Parathyroid adenoma (tissue), 2 donors: ENCODE measurements around the gene IBA57.

Experiments
- H2AFZ ChIP-seq: fragments of 300-600 bp; sonication (generic); one replicate; pipeline ENCODE4 v1.7.0; 2017; ENCODE audit warnings: antibody characterized with exemption, mild to moderate bottlenecking
- H3K27ac ChIP-seq: fragments of 300-600 bp; sonication (generic); one replicate; pipeline ENCODE4 v1.7.0; 2017
- H3K27me3 ChIP-seq: fragments of 300-600 bp; sonication (generic); one replicate; pipeline ENCODE4 v1.7.0; 2017; ENCODE audit warnings: low read length; ENCODE audit not compliant: control insufficient read depth, insufficient read depth
- H3K36me3 ChIP-seq: fragments of 300-600 bp; sonication (generic); one replicate; pipeline ENCODE4 v1.7.0; 2017; ENCODE audit warnings: low read length; ENCODE audit not compliant: control insufficient read depth, insufficient read depth
- H3K4me1 ChIP-seq: fragments of 300-600 bp; sonication (generic); one replicate; pipeline ENCODE4 v1.7.0; 2017; ENCODE audit warnings: control low read depth
- H3K4me2 ChIP-seq: fragments of 300-600 bp; sonication (generic); one replicate; pipeline ENCODE4 v1.7.0; 2017; ENCODE audit warnings: low read length
- H3K4me3 ChIP-seq: fragments of 300-600 bp; sonication (generic); one replicate; pipeline ENCODE4 v1.7.0; 2017; ENCODE audit warnings: low read depth, low read length
- H3K79me2 ChIP-seq: fragments of 300-600 bp; sonication (generic); one replicate; pipeline ENCODE4 v1.7.0; 2017; ENCODE audit warnings: control low read depth
- H3K9ac ChIP-seq: fragments of 300-600 bp; sonication (generic); one replicate; pipeline ENCODE4 v1.7.0; 2017; ENCODE audit warnings: mild to moderate bottlenecking
- H3K9me3 ChIP-seq: fragments of 300-600 bp; sonication (generic); one replicate; pipeline ENCODE4 v1.7.0; 2017; ENCODE audit warnings: low read length; ENCODE audit not compliant: control insufficient read depth
- CTCF ChIP-seq: fragments of 300-600 bp; sonication (generic); IDR thresholded peaks from one replicate; pipeline ENCODE4 v1.7.0; 2017; ENCODE audit warnings: antibody characterized with exemption, mild to moderate bottlenecking
- donor health status: primary hyperparathyroidism.

The IBA57 gene

DNA sequence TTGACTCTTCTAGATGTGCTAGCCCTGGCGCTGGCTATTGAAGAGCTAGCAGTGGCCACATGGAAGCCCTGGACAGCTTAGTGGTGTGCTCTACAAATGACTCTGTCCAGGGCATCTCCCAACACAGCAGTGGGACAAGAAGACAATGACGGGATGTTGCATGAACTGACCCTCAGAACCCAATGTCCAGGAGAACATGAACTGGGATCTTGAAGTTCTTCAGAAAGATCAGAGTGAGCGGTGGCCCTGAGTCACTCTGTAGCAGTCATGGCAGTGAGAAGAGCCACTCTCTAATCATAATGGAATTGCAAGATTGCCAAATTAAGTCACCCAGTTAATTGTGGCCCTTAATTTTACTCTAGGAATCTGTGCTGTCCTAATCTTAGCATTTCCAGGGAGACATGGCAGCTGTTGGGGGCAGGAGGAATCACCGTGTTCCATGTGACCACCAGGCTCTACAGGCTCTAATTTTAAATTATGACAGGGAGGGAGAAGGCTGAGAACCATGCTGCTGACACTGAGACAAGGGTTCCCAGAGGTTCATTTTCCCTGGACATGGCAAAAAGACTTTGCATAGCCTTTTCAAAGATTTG, 32.0 kb downstream of the IBA57 start:
- Histone ChIP-seq H3K79me2 (no peaks in the 10 kb centered on the region), H3K36me3 (no peaks in the 10 kb centered on the region), H3K27me3 (no peaks in the 10 kb centered on the region), H3K9ac (no peak overlapping the region), H3K4me1 (no peaks in the 10 kb centered on the region), H3K9me3 (no peaks in the 10 kb centered on the region), H3K27ac (no peak overlapping the region), H2AFZ (no peak overlapping the region), H3K4me2 (no peak overlapping the region), H3K4me3 (no peak overlapping the region)
- TF ChIP-seq CTCF, result no peak

DNA sequence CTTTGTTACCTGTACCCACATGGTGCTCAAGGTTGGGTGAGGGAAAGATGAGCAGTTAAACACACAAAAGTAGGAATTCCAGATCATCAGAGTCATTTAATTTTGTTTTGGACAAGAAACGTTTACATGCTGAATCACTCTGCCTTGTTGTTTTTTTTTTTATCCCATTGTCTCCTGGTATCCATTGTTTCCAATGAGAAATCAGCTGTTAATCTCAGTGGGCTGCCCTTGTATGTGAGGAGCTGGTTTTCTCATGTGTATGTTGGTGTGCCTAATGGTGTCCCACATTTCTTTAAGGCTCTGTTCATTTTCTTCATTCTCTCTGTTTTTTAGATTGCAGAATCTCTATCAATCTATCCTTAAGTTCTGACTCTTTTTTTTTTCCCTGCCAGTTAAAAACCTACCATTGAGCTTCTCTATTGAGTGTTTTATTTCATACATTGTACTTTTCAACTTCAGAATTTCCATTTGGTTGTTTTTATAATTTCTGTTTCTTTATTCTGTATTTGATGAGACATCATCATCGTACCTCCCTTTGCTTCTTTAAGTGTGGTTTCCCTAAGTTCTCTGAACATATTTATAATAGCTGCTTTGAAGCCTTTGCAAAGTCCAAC, 33.5 kb downstream of the IBA57 start:
- no peaks in the 10 kb centered on the region for H3K36me3 ChIP-seq
- no peak overlapping the region for H3K4me3 ChIP-seq
- H2AFZ ChIP-seq, result no peak overlapping the region
- H3K9me3 ChIP-seq, result no peaks in the 10 kb centered on the region
- no peaks in the 10 kb centered on the region for H3K4me1 ChIP-seq
- H3K9ac ChIP-seq, result no peak overlapping the region
- no peaks in the 10 kb centered on the region for H3K27me3 ChIP-seq
- H3K79me2 ChIP-seq, result no peaks in the 10 kb centered on the region
- TF ChIP-seq CTCF, result no peak
- no peak overlapping the region for H3K27ac ChIP-seq
- no peak overlapping the region for H3K4me2 ChIP-seq

DNA sequence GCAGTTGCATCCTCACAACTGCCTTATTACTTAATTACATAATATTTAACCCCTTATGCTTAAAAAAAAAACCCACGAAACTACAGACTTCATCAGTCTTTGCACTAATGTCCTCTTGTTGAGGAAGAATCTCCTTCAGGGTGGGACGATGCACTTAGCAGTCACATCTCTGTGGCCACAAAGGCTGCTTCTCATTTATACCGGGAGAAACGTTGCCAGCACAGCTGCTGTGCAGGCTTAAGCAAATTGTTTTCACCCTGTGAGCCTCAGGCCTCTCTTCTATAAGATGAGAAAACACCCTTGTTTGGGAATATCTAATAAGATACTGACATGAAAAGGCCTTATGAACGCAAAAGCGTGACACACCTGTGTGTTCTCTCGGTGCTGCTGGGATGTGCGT, 39.4 kb downstream of the IBA57 start:
- Histone ChIP-seq H3K27ac (no peak overlapping the region), H3K4me1 (peaks cover 3% of the 10 kb centered on the region), H3K36me3 (no peaks in the 10 kb centered on the region), H2AFZ (no peak overlapping the region), H3K27me3 (no peaks in the 10 kb centered on the region), H3K4me3 (no peak overlapping the region), H3K4me2 (no peak overlapping the region), H3K79me2 (no peaks in the 10 kb centered on the region), H3K9ac (no peak overlapping the region), H3K9me3 (no peaks in the 10 kb centered on the region)
- TF ChIP-seq CTCF, result no peak

DNA sequence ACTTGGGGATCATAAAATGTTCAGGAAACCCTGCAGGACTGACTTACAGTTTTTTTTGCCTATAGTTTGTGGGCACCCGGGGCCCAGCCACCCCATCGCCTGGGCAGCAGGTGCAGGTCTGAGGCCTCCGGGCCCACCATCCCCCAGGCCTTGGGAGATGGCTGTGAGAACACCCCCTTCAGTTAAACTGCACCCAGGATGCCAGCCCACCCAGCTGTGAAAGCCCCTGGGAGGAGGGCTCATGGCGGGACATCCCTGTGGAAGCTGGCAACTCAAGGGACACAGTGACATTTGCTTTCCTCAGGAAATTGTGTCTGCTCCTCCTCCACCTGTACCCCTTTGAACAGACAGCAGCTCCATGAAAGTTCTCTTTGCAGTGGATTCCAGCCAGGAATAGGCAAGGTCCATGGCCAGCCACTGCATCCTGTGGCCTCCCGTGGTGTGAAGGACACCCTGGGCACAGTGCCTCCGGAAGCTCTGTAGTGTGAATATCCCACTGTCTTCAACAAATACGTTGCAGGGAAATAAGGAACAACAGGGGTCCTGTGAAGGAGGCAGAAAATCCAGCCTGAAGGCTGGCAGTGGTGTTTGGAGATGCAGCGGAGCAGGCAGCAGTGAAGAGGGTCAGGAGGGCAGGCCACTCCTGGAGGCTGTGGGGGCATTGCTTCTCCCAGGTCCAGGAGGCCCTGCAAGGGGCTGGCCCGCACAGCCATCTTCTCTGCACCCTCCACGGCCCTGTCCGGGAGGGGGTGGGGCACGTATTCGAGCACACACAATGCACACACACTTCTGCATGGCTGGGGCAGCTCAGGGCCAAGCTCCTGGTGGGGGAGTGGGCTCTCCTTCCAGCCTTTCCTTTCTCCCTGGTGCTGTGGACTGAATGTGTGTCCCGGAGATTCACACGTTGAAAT, 40.2 kb downstream of the IBA57 start:
- no peak overlapping the region for H3K4me3 ChIP-seq
- peaks cover 3% of the 10 kb centered on the region for H3K4me1 ChIP-seq
- no peak overlapping the region for H3K9ac ChIP-seq
- H3K27ac ChIP-seq, result no peak overlapping the region
- no peaks in the 10 kb centered on the region for H3K36me3 ChIP-seq
- H3K4me2 ChIP-seq, result no peak overlapping the region
- no peaks in the 10 kb centered on the region for H3K27me3 ChIP-seq
- no peaks in the 10 kb centered on the region for H3K9me3 ChIP-seq
- H2AFZ ChIP-seq, result peak overlapping the region; percentile 42
- H3K79me2 ChIP-seq, result no peaks in the 10 kb centered on the region
- TF ChIP-seq CTCF, result no peak
